Glutamatergic neuron (in vitro differentiated cells): ENCODE measurements around the gene SUN5. TPM values are rescaled to one million over a fixed set of nuclear protein-coding genes. Genes with fewer than 3 reads are reported as not detected.

Experiments
- DNase-seq: peaks from one replicate; pipeline ENCODE4 v3.0.0; 2022
- H3K27ac Mint-ChIP-seq: one replicate; pipeline ENCODE4 v1.8.0; 2020; ENCODE audit warnings: mild to moderate bottlenecking, mixed read lengths, inconsistent platforms; ENCODE audit not compliant: unreplicated experiment
- H3K27me3 Mint-ChIP-seq: one replicate; pipeline ENCODE4 v1.8.0; 2020; ENCODE audit warnings: mild to moderate bottlenecking, moderate library complexity, mixed read lengths, inconsistent platforms; ENCODE audit not compliant: unreplicated experiment
- H3K36me3 Mint-ChIP-seq: one replicate; pipeline ENCODE4 v1.8.0; 2020; ENCODE audit warnings: mild to moderate bottlenecking, mixed read lengths, inconsistent platforms; ENCODE audit not compliant: unreplicated experiment
- H3K4me1 Mint-ChIP-seq: one replicate; pipeline ENCODE4 v1.8.0; 2020; ENCODE audit warnings: mild to moderate bottlenecking, low read depth, mixed read lengths, inconsistent platforms; ENCODE audit not compliant: unreplicated experiment
- H3K4me3 Mint-ChIP-seq: one replicate; pipeline ENCODE4 v1.8.0; 2020; ENCODE audit warnings: mild to moderate bottlenecking, mixed read lengths, inconsistent platforms; ENCODE audit not compliant: unreplicated experiment
- H3K9me3 Mint-ChIP-seq: one replicate; pipeline ENCODE4 v1.8.0; 2020; ENCODE audit warnings: mild to moderate bottlenecking, moderate library complexity, mixed read lengths, inconsistent platforms; ENCODE audit not compliant: unreplicated experiment
- total RNA-seq: library from RNA; stranded (reverse); fragmentation: NEBNext Ultra II Directional; extraction: Animal tissue kit (Norgen Biotek cat#: 25700); gene quantifications from one replicate; pipeline ENCODE4 v1.2.1, GENCODE V29; 2021; ENCODE audit not compliant: unreplicated experiment
- TF ChIP-seq, protein P1 (sequence below): fragments of 200-600 bp; sonication (generic); IDR thresholded peaks from one replicate; pipeline ENCODE4 v1.5.0; 2021; ENCODE audit not compliant: partially characterized antibody, unreplicated experiment

The SUN5 gene
- total RNA-seq, 1 donor from 2014 or later: not detected

DNA sequence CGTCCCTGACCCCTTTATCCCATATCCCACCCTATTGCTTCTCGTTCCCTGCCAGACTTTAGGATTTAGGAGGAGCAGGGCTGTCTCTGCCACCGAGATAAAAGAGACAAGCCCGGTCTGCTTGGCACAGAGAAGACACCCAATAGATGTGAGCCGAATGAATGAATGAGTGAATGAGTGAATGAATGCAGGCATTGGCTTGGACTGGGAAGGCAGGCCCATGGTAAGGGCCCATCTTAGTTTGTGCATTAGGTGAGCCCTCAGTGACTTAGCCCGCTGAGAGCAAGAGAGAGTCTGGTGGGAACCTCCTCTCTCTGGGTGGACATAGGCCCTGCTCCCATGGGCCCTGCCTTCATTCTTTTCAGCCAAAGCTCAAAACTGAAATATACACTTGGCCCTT is 26.3 kb upstream of the SUN5 start:
- DNase-seq: no peak
- peaks cover 3% of the 10 kb centered on the region for H3K27me3 Mint-ChIP-seq
- no peak overlapping the region for H3K27ac Mint-ChIP-seq

DNA sequence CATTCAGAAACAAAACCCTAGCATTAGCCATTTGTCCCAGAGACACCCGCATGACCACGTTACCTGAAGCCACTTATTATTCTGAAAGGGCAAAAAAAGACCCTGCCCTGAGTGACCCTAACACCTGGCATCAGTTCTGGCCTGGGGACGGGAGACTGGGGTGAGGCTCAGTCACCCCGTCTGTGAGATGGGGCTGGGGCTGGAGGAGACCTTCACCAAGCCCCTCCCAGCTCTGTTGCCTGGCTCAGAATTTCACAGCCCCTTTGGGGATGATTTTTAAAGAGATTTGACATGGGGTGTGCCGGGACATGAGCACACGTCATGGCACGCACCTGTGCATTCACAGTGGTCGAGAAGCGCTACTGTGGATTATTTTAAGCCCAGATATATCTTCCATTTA is 25.8 kb upstream of the SUN5 start:
- Mint-ChIP-seq H3K27ac (no peak overlapping the region), H3K9me3 (peaks cover 2% of the 10 kb centered on the region), H3K27me3 (peaks cover 3% of the 10 kb centered on the region), H3K4me1 (no peaks in the 10 kb centered on the region), H3K4me3 (no peak overlapping the region), H3K36me3 (peaks cover 5% of the 10 kb centered on the region)
- no peak for DNase-seq
- TF ChIP-seq, protein P1, sequence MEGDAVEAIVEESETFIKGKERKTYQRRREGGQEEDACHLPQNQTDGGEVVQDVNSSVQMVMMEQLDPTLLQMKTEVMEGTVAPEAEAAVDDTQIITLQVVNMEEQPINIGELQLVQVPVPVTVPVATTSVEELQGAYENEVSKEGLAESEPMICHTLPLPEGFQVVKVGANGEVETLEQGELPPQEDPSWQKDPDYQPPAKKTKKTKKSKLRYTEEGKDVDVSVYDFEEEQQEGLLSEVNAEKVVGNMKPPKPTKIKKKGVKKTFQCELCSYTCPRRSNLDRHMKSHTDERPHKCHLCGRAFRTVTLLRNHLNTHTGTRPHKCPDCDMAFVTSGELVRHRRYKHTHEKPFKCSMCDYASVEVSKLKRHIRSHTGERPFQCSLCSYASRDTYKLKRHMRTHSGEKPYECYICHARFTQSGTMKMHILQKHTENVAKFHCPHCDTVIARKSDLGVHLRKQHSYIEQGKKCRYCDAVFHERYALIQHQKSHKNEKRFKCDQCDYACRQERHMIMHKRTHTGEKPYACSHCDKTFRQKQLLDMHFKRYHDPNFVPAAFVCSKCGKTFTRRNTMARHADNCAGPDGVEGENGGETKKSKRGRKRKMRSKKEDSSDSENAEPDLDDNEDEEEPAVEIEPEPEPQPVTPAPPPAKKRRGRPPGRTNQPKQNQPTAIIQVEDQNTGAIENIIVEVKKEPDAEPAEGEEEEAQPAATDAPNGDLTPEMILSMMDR: no peak

More for the DNA sequence above, 26.3 kb upstream of the SUN5 start:
- Mint-ChIP-seq H3K4me3 (no peak overlapping the region), H3K36me3 (peaks cover 5% of the 10 kb centered on the region), H3K9me3 (peaks cover 3% of the 10 kb centered on the region), H3K4me1 (no peaks in the 10 kb centered on the region)
- TF ChIP-seq, protein P1: no peak

DNA sequence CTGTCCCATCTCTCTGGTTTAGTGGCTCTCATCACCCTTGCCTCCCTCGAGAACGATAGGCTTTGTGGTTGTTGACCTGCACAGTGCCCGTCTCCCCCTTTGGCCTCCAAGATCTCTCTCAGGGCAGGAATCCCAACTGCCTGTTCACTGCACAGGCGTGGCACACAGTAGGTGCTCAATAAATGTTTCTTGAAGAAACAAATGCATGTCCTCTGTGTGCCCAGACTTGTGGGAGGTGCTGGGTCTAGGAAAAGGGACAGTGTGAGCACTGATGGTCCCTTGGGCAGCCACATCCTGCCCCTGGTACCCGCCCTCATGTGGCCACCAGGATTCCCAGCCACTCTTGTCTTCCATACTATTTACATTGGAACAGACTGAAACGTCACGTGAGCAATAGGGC is 24.6 kb upstream of the SUN5 start:
- no peak overlapping the region for H3K4me3 Mint-ChIP-seq
- H3K9me3 Mint-ChIP-seq: no peaks in the 10 kb centered on the region
- TF ChIP-seq, protein P1: no peak
- H3K4me1 Mint-ChIP-seq: no peaks in the 10 kb centered on the region
- peaks cover 3% of the 10 kb centered on the region for H3K27me3 Mint-ChIP-seq
- DNase-seq: no peak
- peaks cover 5% of the 10 kb centered on the region for H3K36me3 Mint-ChIP-seq
- H3K27ac Mint-ChIP-seq: no peak overlapping the region

DNA sequence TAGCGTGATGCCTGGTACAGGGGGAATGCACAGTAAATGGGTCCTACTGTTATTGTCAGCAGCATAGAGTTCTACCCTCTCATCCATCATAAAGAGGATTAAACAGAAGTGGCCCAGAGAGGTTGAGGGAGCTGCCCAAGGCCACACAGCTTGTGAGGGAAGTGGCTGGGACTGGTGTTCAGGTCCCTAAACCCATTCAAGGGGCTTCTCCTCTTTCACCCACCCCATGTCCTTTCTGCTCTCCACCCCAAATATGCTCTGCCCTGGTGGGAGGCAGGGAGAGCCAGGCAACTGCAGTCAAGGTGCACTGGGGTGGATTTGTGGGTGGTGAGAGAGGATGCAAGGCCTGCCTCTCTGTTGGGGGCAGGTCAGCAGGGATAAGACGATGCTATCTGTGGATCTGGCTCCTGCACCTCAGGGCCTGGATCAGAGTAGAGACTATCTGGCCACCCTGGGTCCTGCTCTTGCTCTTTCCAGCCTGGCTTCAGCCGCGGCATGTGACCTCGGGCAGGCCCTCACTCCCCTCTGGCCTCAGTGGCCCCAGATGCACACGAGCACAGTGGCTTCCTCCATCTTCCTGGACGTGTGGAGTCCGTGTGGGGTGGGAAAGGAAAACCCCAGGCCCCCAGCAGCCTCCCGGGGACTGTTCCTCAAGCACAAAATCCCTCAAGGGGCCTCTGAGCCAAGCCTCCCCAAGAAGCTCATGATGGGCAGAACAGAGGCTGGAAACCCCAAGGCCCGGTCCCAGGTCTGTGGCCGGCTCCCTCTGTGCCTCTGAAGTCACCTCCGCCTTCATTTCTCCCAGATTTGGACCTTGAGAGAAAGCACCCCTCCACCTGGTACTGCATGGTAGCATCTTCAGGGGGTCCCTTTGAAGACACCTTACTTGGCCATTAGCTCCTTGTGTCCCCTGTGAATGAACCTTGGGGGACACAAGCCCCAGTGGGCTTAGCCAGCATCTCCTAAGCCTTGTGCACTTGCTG is 23.8 kb upstream of the SUN5 start:
- Mint-ChIP-seq H3K4me3 (no peak overlapping the region), H3K36me3 (peaks cover 1% of the 10 kb centered on the region), H3K4me1 (no peaks in the 10 kb centered on the region), H3K27ac (no peak overlapping the region), H3K27me3 (peaks cover 5% of the 10 kb centered on the region), H3K9me3 (no peaks in the 10 kb centered on the region)
- no peak for DNase-seq
- TF ChIP-seq, protein P1: no peak
